Lung microvascular endothelial cell (primary cell): ENCODE measurements around the gene GRK2. TPM values are rescaled to one million over a fixed set of nuclear protein-coding genes. Genes with fewer than 3 reads are reported as not detected.

Experiments
- DNase-seq, 2 donors: peaks; one replicate each; pipeline versions ENCODE4 v3.0.0 to v3.0.0-alpha.2; 2010; ENCODE audit warnings: low read depth in 2 of 2
- total RNA-seq: library from RNA; depleted of rRNA; stranded (reverse); fragments of >200 nt; gene quantifications from 2 replicates; pipeline ENCODE4 v1.2.1, GENCODE V29; 2014

The GRK2 gene
- total RNA-seq, 1 donor from 2014 or later: 29.6 TPM

GRCh38 chr11:67269401-67270255 is 3.4 kb downstream of the GRK2 start:
- no peak for DNase-seq

DNA sequence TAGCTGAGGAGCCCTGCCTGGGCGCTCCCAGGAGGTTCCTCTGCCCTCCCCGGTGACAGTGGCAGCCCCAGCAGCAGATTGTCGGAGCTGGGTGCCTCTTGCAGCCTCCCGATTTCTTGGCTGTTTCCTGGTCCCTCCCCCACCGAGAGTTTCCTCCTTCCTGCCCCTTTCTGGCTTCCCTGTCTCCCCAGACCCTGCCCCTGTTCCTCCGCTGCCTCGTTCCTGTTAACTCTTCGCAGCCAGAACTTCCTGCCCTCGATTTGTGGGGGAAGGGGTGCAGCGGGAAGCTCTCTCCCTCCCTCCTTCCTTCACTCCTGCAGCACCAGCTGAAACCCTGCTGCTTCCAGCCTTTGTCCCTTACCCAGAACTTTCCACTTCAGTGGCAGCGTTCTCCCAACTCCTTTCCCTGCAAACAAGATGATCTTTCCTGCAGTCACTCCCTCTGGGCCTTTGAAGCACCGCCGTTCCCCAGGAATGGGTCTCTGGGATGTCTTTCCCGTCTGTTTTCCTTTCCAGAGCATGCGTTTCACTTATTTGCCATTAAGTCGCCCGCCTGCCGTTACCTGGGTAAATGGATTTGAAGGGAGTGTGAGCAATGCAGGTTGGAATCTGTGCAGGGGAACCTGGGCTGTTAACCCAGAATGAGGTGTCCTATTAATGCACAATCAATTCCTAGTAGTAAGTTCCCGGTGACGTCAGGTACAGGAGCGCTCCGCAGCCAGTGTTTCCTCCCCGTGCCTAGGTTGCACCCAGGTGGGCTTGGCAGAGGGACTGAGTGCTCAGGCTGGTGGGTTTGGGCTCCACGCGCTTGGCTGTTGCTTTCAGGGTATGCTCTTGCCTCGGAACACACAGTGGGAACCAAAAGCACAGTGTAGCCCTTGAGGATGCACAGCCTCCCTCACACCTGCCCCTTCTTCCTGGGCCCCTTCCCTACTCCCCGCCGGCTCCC is 4.3 kb downstream of the GRK2 start:
- DNase-seq: no peak

- no peak for DNase-seq
These were observed 4.9 kb downstream of the GRK2 start for GRCh38 chr11:67271205-67271540.

- DNase-seq: no peak
These were observed 5.4 kb downstream of the GRK2 start for GRCh38 chr11:67271541-67272284.

DNA sequence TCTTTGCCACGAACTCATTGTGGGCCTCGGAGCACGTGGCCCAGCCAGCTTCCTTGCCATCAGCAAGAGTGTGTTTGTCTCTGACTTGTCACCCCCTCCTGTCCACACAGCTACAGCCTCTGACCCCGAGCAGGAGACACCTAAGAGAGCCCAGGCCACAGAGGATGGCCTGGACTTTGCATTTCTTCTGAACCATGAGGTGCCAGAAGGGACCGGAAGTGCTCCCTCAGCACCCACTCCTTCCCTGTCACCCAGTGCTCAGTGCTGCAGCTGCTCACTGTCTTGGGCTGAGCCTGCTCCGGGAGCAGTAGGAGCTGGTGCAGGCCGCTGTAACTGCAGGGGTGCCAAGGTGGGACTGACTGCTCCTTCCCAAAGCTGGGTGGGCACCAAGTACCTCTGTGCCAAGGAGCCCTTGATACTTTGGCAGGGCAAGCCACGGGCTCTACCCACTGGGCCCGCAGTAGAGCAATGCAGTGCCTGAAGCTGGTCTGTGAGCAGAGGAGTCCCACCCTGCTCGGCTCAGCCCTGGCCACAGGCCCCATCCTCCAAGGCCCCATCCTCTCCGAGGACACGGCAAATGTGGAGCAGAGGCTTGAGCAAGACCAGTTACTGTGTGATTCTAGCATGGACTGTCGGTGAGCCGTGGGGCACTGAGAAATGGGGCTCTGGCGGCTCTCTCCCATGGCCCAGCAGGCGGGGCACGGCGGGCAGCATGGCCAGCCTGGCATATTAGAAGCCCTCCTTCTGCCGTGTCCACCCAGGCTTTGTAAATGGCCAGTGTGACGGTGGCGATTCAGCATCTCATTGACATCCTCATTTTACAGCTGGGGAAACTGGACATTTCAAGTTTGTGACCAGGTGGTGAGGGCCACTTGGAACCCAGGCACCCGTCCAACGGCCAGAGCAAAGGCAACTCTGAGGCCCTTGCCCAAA is 6.3 kb downstream of the GRK2 start:
- no peak for DNase-seq

DNA sequence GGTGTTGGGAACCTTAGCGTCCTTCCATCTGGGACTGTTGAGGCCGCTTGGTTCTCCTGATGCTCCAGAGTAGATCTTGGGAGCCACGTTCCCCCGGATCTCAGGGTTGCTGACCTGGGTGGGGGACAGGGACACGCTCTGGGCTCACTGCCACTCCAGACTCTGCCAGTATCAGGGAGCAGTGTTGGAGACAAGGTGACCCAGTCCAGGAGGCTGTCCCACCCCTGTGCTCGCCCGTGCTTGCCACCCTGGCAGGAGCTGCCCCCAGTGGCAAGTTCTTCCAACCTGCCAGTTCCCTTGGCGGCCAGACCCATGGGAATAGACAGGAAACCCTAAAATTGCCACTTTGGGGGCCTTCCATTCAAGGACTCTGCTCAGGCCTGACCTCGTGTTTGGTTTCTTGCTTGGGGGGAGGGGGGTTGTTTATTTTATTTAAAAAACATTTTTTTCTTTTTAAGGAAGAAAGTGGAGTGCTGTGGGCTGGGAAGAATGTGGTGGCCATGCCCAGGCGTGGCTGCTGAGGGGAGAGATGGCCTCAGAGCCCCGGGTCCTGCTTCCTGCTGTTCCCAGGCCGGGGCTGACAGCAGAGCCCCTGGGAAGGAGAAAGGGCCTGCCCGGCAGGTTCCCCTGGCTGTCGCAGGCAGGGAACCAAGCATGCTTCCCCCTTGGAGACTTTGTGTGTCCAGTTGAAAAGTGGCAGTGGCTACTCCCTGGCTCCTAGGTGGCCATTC is 7.2 kb downstream of the GRK2 start:
- no peak for DNase-seq

DNA sequence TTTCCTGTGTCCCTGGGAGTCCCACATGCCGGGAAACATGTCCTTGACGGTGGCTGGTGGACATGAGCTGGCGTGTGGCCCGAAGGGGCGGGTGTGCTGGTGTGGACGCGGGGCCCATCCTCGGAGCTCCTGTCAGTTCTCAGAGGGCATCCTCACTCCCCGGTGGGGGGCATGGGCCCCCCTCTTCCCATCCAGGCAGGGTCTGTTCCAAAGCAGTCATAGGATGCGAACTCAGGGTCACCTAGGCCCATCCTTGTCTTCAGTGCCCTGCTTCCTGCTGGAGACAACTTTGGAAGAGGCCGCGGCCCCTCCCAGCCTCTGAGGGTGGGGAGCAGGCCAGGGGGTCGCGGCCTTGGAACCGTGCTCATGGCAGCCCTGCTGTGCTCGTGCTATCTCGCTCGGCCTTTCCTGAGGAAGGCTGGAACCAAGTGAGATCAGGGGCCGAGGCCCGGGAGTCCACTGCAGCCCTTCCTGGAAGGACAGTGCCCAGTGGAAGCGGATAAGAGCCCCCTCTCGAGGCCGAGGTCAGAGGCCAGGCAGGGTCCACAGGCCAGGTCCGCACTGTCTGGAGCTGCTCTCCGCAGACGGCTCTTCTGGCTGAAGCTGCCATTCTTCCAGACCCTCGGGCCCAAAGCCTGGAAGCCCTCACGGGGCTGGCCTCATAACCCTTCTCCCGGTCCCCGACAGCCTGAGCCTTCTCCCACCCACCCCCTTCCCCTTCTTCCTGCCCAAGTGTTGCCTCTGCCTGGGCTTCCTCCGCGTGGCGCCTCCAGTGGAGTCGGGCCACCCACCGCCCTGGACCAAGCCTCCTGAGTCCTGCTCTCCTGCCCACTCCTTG is 8.7 kb downstream of the GRK2 start:
- peak in 1 of 2 donors; percentile 30 for DNase-seq

- no peak for DNase-seq
These were observed 9.5 kb downstream of the GRK2 start for GRCh38 chr11:67275606-67276409.

GRCh38 chr11:67276781-67277230 is 10.5 kb downstream of the GRK2 start:
- peak; percentile 40 to 74 for DNase-seq

- peak; percentile 84 to 90 for DNase-seq
These were observed 11.1 kb downstream of the GRK2 start for GRCh38 chr11:67277231-67277961.

- DNase-seq: no peak
These were observed 12.1 kb downstream of the GRK2 start for GRCh38 chr11:67278135-67278938.

DNA sequence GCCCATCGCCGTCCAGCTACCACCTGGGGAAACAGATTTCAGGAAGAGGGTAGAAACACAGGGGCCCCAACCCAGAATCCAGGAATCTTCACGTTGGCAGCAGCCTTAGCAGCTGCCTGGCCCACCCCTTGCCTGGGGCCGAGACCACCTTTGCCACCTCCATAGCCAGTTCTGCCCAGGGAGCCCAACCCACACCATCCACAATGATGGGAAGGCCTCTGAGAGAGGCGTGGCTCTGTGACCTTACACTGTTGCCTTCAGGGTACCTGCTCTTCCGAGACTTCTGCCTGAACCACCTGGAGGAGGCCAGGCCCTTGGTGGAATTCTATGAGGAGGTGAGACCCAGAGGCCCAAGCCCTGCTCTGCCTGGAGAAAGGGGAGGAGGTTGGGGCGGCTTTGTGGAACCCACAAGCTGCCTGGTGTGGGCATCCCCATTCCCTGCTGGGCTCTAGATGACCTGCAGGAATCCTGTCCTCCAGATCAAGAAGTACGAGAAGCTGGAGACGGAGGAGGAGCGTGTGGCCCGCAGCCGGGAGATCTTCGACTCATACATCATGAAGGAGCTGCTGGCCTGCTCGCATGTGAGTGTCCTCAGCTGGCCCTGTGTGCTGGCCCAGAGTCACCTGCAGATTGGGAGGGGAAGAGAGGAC is 12.8 kb downstream of the GRK2 start:
- no peak for DNase-seq

GRCh38 chr11:67279589-67280340 is 13.5 kb downstream of the GRK2 start:
- no peak for DNase-seq

DNA sequence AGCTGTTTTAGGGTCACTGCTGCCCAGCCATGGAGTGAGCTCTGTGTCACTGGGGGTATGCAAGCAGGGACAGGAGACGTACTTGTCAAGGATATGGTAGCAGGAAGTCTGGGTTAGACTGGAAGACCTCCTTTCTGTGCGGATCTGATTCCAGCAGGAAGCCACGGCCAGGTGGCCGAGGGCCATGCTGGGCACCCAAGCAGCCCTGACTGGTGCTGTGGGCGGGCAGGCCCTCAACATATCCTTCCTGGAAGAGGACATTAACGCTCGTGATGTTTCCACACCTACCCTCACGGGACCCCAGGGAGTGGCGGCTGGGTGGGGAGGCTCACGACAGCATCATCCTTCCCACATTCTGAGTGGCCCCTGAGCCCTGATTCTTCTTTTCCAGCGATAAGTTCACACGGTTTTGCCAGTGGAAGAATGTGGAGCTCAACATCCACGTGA is 14.1 kb downstream of the GRK2 start:
- DNase-seq: no peak
